NT2/D1 (cell line): Measurements from ENCODE around the gene INKA2.

Experiments
- SUZ12 ChIP-seq: IDR thresholded peaks from 2 replicates; pipeline ENCODE4 v1.6.1; 2011; ENCODE audit not compliant: insufficient read length, insufficient read depth; ENCODE audit errors: extremely low read depth
- YY1 ChIP-seq: IDR thresholded peaks from 2 replicates; pipeline ENCODE4 v1.6.1; 2011; ENCODE audit not compliant: insufficient read length, insufficient read depth
- ZNF274 ChIP-seq: IDR thresholded peaks from 2 replicates; pipeline ENCODE4 v1.6.1; 2011; ENCODE audit warnings: mild to moderate bottlenecking, low read depth, low read length

DNA sequence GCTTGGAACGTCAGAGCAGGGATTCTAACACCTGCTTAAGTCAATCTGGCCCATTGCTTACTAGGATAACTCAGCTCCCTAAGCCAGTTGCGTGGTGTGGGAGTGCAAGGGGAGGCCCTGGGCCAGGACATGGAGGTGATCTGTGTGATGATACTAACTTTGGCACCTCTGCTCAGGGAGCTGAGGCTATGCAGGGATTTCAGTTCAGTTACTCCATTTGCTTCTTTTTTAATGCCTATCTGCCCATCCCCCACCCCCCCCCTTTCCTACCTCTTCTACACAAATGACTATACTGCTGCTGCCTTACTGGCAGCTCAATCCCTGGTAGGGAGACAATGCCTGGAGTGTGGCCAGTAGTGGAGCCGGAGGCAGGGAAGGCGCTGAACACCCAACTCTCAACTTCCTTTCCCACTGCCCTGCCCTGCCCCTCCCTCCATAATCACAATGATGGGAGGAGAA is 19.5 kb downstream of the INKA2 start:
- TF ChIP-seq YY1 (no peak), ZNF274 (no peak), SUZ12 (no peak)
